ENCODE measurements around the gene OR6B1. TPM values are rescaled to one million over a fixed set of nuclear protein-coding genes. Genes with fewer than 3 reads are reported as not detected.

Gene OR6B1
- total RNA-seq, 1 experiment from 2014 or later = not detected

DNA sequence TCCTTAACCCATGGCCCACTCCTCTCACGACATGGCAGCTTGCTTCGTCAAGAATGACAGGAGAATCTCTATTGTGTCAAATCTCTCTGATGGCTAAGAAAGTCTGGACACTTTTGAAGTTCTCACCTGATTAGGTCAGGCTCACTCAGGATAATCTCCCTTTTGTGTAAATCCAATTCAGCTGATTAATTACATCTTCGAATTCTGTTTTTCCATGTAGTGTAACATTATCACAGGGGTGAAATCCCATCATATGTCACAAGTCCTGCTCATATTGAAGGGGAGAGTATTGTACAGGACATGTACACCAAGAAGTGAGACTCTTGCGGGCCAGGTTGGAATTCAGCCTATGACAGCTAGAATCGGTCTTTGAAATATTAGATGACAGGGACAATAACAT, 16.2 kb upstream of the OR6B1 start:
- H3K27ac Mint-ChIP-seq (ENCODE audit: unreplicated experiment) = no peak overlapping the region
- Histone ChIP-seq H3K27me3 (replicated peaks; ENCODE audit: control insufficient read depth, insufficient read depth, low read length) (no peaks in the 10 kb centered on the region), H3K9me3 (peaks cover 23% of the 10 kb centered on the region), H3K4me3 (ENCODE audit: low read depth, low read length) (no peak overlapping the region), H3K36me3 (ENCODE audit: control insufficient read depth, insufficient read depth, low read length) (no peaks in the 10 kb centered on the region), H3K4me1 (peaks cover 15% of the 10 kb centered on the region)
- TF ChIP-seq, protein P1, sequence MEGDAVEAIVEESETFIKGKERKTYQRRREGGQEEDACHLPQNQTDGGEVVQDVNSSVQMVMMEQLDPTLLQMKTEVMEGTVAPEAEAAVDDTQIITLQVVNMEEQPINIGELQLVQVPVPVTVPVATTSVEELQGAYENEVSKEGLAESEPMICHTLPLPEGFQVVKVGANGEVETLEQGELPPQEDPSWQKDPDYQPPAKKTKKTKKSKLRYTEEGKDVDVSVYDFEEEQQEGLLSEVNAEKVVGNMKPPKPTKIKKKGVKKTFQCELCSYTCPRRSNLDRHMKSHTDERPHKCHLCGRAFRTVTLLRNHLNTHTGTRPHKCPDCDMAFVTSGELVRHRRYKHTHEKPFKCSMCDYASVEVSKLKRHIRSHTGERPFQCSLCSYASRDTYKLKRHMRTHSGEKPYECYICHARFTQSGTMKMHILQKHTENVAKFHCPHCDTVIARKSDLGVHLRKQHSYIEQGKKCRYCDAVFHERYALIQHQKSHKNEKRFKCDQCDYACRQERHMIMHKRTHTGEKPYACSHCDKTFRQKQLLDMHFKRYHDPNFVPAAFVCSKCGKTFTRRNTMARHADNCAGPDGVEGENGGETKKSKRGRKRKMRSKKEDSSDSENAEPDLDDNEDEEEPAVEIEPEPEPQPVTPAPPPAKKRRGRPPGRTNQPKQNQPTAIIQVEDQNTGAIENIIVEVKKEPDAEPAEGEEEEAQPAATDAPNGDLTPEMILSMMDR (IDR thresholded peaks at IDR 0.05; ENCODE audit: insufficient read depth in 1 of 2, low read depth in 1 of 2, low read length in 1 of 2, severe bottlenecking in 1 of 2, unreplicated experiment in 1 of 2) = no peak
- CTCF ChIA-PET = no interaction called here
- intact Hi-C loops (cut with micrococcal nuclease; ENCODE audit: unreplicated experiment) = no loop called here
- no peak overlapping the region for H3K4me3 Mint-ChIP-seq (ENCODE audit: unreplicated experiment)
- H3K4me1 Mint-ChIP-seq (ENCODE audit: low read depth, unreplicated experiment) = peaks cover 14% of the 10 kb centered on the region
- no peaks in the 10 kb centered on the region for H3K36me3 Mint-ChIP-seq (ENCODE audit: insufficient read depth, unreplicated experiment)
- peaks cover 51% of the 10 kb centered on the region for H3K9me3 Mint-ChIP-seq (ENCODE audit: unreplicated experiment)
- POLR2A ChIA-PET = no interaction called here
- BruUV-seq (replicated peaks) = no TSS peak
- DNase-seq = no peak
- H3K27me3 Mint-ChIP-seq (ENCODE audit: insufficient read depth, unreplicated experiment) = no peaks in the 10 kb centered on the region

DNA sequence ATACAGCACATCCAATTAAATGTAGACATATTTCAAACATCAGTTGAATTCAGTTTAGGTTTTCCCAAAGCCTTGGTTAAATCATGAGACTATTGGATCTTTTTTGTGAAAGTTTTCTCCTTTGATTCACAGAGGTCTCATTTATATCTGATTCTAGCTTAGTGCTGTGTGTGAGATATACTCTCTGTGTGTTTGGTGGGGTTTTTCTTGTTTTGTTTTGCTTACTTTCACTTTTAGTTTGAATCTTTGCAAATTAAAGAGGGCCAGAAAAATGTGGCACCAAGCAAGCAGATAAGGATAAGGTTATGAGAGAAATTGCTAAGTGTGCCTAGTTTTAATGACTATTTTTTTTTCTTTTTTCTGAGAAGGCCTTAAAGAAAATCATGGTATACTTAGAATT, 12.6 kb upstream of the OR6B1 start:
- H3K9me3 ChIP-seq = peaks cover 12% of the 10 kb centered on the region
- POLR2A ChIA-PET = no interaction called here
- Mint-ChIP-seq H3K4me3 (ENCODE audit: unreplicated experiment) (no peak overlapping the region), H3K4me1 (ENCODE audit: low read depth, unreplicated experiment) (no peaks in the 10 kb centered on the region), H3K27ac (ENCODE audit: unreplicated experiment) (no peak overlapping the region), H3K36me3 (ENCODE audit: insufficient read depth, unreplicated experiment) (no peaks in the 10 kb centered on the region), H3K9me3 (ENCODE audit: unreplicated experiment) (peaks cover 42% of the 10 kb centered on the region), H3K27me3 (ENCODE audit: insufficient read depth, unreplicated experiment) (no peaks in the 10 kb centered on the region)
- no peak overlapping the region for H3K4me3 ChIP-seq (ENCODE audit: low read depth, low read length)
- no TSS peak for BruUV-seq (replicated peaks)
- no peaks in the 10 kb centered on the region for H3K36me3 ChIP-seq (ENCODE audit: control insufficient read depth, insufficient read depth, low read length)
- H3K27me3 ChIP-seq (replicated peaks; ENCODE audit: control insufficient read depth, insufficient read depth, low read length) = no peaks in the 10 kb centered on the region
- intact Hi-C loops (cut with micrococcal nuclease; ENCODE audit: unreplicated experiment) = no loop called here
- no peaks in the 10 kb centered on the region for H3K4me1 ChIP-seq
- DNase-seq = no peak
- CTCF ChIA-PET = no interaction called here
- TF ChIP-seq, protein P1 (IDR thresholded peaks at IDR 0.05; ENCODE audit: insufficient read depth in 1 of 2, low read depth in 1 of 2, low read length in 1 of 2, severe bottlenecking in 1 of 2, unreplicated experiment in 1 of 2) = no peak

DNA sequence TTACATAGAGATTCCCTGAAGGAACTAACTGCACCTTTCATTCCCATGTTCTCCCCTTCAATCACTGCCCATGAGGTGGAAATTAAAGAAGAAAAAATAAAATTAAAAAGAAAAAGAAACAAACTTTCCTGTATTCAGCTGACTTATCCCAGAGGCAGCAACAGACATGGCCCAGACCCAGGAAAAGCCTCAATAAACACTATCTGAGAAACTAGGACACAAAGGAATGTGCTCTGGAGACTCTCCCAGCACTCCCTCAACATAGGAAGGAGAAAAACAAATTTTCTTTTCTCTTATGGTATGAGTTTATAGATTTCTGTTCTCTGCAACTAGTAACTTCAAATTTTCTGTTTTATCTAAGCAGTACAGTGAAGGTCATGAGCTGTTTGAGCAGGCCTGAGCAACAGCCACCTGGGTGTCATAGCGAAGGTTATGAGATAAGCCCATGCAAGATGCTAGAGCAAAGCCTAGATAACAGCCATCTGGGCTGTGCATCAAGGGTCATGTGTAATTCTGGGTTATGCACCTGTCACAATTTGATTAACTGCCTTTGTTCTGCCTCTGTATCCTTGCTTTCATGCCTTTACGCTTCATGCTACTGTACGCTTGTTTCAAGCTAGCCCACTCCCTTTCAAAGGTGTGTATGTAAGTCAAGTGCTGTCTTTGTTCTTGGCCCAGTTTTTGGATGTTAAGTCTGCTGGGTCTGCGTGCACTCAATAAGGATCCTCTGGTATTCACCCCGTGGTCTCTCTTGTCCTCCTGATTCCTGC, 11.0 kb upstream of the OR6B1 start:
- ChIA-PET CTCF (no interaction called here), POLR2A (no interaction called here)
- Mint-ChIP-seq H3K36me3 (ENCODE audit: insufficient read depth, unreplicated experiment) (no peaks in the 10 kb centered on the region), H3K27me3 (ENCODE audit: insufficient read depth, unreplicated experiment) (no peaks in the 10 kb centered on the region), H3K4me1 (ENCODE audit: low read depth, unreplicated experiment) (no peaks in the 10 kb centered on the region), H3K9me3 (ENCODE audit: unreplicated experiment) (peaks cover 34% of the 10 kb centered on the region), H3K27ac (ENCODE audit: unreplicated experiment) (no peak overlapping the region), H3K4me3 (ENCODE audit: unreplicated experiment) (no peak overlapping the region)
- BruUV-seq (replicated peaks) = no TSS peak
- no peak for DNase-seq
- Histone ChIP-seq H3K36me3 (ENCODE audit: control insufficient read depth, insufficient read depth, low read length) (no peaks in the 10 kb centered on the region), H3K4me3 (ENCODE audit: low read depth, low read length) (no peak overlapping the region), H3K4me1 (no peaks in the 10 kb centered on the region), H3K9me3 (peaks cover 12% of the 10 kb centered on the region), H3K27me3 (replicated peaks; ENCODE audit: control insufficient read depth, insufficient read depth, low read length) (no peaks in the 10 kb centered on the region)
- intact Hi-C loops (cut with micrococcal nuclease; ENCODE audit: unreplicated experiment) = no loop called here
- TF ChIP-seq, protein P1 (IDR thresholded peaks at IDR 0.05; ENCODE audit: insufficient read depth in 1 of 2, low read depth in 1 of 2, low read length in 1 of 2, severe bottlenecking in 1 of 2, unreplicated experiment in 1 of 2) = no peak

All from Caco-2 (cell line).